Sciatic nerve (tissue), 2 donors: Measurements from ENCODE around the gene KLF15. TPM values are rescaled to one million over a fixed set of nuclear protein-coding genes. Genes with fewer than 3 reads are reported as not detected.
A peak's percentile ranks its signal among the peaks of the same experiment; 100 is the strongest.

Experiments
- ATAC-seq: fragments of 200-7000 bp; cut with Tn5 transposase; one replicate; pipeline ENCODE4 v1.9.1; 2020; ENCODE audit warnings: mild to moderate bottlenecking, moderate library complexity
- DNase-seq: peaks from one replicate; pipeline ENCODE4 v3.0.0-alpha.2; 2020; ENCODE audit warnings: low spot score
- intact Hi-C: fragments of 100-400 bp; cut with DNase I; formaldehyde crosslinking; loops from one replicate; pipeline ENCODE4 v1.14.2; 2022
- total RNA-seq: library from RNA; stranded (reverse); fragmentation: NEBNext Ultra II Directional; extraction: Animal tissue kit (Norgen Biotek cat#: 25700); gene quantifications from one replicate; pipeline ENCODE4 v1.2.1, GENCODE V29; 2021
- donor health status: DM: no; HTN: no; CAD: no.
- donor health status: DM: no; HTN: no; CAD: no.

Gene KLF15
- 22.7 TPM for total RNA-seq

GRCh38 chr3:126357295-126358037, at the start of gene KLF15:
KLF15 (minus strand) TSS chr3:126357408; CDS start chr3:126352922, 4,486 bp downstream.
- intact Hi-C loops, result loop anchor here (2.0 kb wide), 1 partner anchor 31 kb away; no protein-coding TSS in a partner anchor
- DNase-seq, result peak; percentile 92
- peak; percentile 76 for ATAC-seq

DNA sequence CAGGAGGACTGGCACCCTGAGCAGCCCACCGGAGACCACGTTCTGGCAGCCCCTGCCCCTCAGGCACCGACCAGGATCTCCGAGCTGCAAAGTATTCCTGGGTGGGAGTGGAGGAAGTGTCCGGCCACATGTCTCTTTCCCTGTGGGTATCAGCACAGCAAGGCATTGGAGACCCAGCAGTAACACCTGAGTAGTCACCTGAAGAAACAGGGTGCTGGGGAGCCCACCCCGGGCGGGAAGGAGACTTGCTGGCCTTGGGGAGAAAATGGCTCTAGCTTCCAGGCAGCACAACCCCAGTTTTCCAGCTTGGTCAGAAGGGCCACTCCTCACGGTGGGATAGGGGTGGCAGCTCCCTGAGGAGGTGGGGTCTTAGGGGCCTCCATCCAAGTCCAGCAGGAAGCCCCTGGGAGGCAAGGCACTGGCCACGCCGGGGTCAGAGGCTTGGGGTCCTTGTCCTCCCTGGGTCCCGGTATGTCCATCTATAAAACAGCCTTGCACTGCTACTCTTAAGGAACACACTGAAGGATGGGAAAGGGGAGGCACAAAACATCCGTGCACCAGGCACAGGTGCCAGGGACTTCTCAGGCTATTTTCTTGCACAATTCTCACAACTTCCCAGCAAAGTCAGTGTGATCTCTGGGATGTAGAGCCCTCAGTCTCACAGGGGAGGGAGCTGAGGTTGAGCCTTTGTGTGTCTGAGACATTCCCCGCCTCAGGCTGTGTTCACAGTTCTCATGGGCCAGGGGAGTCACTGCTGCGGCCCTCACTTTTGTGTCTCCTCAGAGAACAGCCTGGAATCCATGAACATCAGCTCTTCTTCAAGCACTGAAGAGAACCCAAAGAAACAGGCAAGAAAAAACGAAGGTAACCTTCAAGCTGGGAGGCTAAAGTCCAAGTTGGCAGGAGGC, 49.4 kb upstream of the KLF15 start:
- ATAC-seq (no peak), DNase-seq (no peak)
- intact Hi-C loops, result no loop called here

- no peak for DNase-seq
- intact Hi-C loops, result no loop called here
- ATAC-seq, result no peak
Measured at GRCh38 chr3:126402666-126403302, 45.6 kb upstream of the KLF15 start.

DNA sequence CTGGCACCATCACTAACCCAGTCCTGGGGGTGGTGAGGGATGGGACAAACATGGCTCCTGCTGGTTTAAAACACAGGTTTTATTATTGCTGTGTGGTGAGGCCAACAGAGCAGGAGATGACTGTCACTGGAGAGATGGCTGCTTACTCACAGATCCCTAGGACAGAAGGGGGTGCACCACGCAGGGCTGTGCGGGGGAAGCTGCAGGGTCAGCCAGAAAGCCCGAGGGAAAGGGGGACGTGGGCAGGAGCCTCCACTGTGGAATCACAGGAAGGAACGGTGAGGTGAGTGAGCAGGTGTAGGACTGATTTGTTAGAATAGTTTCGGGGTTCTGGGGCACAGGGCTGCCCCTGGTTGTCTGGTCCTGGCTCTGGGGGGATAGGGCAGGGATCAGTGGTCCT, 45.0 kb upstream of the KLF15 start:
- intact Hi-C loops, result no loop called here
- no peak for ATAC-seq
- DNase-seq, result no peak

- intact Hi-C loops, result no loop called here
- no peak for DNase-seq
Measured at GRCh38 chr3:126401611-126402160, 44.5 kb upstream of the KLF15 start.

GRCh38 chr3:126399756-126400155, 42.5 kb upstream of the KLF15 start:
- no peak for ATAC-seq
- DNase-seq, result peak; percentile 13
- intact Hi-C loops, result no loop called here

More at GRCh38 chr3:126401611-126402160, 44.5 kb upstream of the KLF15 start:
- ATAC-seq, result no peak

- DNase-seq (no peak), ATAC-seq (no peak)
- intact Hi-C loops, result no loop called here
Measured at GRCh38 chr3:126399351-126399735, 42.1 kb upstream of the KLF15 start.

DNA sequence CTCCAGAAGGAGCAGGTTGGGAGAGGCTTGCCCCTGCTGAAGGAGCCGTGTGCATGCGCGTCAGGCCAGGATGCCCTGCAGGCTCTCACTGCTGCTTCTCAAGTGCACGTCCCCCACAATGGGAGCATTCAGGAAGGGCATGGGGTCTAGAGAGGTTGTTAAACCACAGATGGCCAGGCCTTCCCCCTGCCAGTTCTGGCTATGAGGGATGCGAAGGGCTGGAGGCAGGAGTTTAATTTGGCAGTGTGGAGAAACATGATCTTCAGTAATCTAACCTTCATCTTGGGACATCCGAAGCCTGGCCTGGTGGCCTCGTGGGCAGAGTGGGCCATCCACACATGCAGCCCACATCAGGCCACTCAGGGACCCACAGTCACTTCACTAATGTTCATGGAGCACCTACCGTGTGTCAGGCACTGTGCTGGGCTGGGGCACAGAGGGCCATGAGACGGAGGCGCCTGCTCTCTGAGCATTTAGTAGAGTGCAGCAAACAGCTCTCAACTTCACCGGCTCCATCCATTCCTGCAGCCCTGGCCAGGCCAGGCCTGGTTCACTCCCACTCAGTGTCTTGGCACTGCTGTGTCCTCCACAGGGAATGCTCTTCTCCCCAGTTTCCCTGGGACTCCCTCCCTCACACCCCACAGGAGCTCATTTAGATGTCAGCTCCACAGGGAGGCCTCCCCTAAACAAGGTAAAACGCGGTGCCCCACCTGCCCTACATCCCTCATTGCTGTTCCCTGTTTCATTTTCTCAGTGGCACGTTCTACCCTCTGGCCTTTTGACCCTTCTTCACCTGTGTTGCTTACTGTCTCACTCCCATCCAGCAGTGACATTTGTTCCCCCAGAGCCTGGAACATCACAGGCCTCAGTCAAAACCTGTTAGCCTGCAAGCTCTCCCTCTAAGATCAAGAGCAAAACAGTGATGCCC, 41.5 kb upstream of the KLF15 start:
- ATAC-seq (no peak), DNase-seq (no peak)
- intact Hi-C loops, result no loop called here

- no peak for DNase-seq
- intact Hi-C loops, result no loop called here
- ATAC-seq, result no peak
Measured at GRCh38 chr3:126397610-126398422, 40.6 kb upstream of the KLF15 start.

GRCh38 chr3:126396536-126396935, 39.3 kb upstream of the KLF15 start:
- intact Hi-C loops, result no loop called here
- no peak for DNase-seq
- no peak for ATAC-seq

- ATAC-seq (no peak), DNase-seq (peak; percentile 44)
- intact Hi-C loops, result no loop called here
Measured at GRCh38 chr3:126395846-126396513, 38.8 kb upstream of the KLF15 start.

- intact Hi-C loops, result loop anchor here (5.0 kb wide), 2 partner anchors 138 to 263 kb away; no protein-coding TSS in a partner anchor
- no peak for DNase-seq
- ATAC-seq, result peak; percentile 8
Measured at GRCh38 chr3:126394977-126395321, 37.7 kb upstream of the KLF15 start.

DNA sequence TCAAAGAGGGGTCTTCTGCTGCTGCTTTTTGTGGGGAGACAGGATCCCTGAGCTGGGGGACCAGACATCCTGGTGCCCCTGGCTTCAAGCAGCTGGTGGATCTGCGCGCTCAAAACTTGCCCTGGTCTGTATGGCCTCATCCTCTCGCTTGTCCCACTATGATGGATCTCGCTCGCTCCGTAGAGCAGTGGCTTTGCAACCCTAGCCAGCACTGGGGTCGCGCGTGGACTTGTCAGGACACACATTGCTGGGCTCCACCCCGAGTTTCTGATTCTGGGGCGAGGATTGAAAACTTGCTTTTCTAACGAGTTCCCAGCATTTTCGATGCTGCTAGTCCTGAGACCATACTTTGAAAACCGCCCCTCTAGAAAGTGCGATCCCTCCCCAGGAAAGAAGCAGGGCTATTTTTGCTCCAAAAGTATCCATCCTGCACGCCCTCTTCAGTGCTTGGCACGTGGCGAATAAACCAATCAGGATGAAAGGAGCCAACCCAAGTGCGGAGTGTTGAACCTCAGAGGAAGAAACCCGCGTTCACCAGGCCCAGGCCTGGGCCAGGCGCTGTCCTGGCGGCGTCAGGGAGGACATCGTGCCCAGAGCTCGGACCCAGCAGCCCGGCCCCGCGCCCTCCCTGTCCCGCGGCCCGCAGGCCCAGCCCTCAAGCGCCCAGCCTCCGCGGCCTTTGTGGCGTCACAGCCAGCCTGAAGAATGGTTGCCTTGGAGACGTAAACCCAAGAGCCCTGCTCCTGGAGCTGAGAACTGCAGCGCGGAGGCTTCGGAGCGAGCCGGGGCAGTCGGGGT, 37.2 kb upstream of the KLF15 start, which contains the start of gene CFAP100:
Gene CFAP100, plus strand, starts transcription at position 731 of the 798 bp plus-strand sequence. CDS start 1,092 bp downstream, outside the sequence.
- intact Hi-C loops, result loop anchor here (5.0 kb wide), 2 partner anchors 137 to 262 kb away; no protein-coding TSS in a partner anchor
- ATAC-seq, result peak; percentile 90
- peak; percentile 73 for DNase-seq

- no peak for DNase-seq
- ATAC-seq, result no peak
- intact Hi-C loops, result loop anchor here (5.0 kb wide), 2 partner anchors 136 to 261 kb away; no protein-coding TSS in a partner anchor
Measured at GRCh38 chr3:126393563-126393962, 36.4 kb upstream of the KLF15 start.

DNA sequence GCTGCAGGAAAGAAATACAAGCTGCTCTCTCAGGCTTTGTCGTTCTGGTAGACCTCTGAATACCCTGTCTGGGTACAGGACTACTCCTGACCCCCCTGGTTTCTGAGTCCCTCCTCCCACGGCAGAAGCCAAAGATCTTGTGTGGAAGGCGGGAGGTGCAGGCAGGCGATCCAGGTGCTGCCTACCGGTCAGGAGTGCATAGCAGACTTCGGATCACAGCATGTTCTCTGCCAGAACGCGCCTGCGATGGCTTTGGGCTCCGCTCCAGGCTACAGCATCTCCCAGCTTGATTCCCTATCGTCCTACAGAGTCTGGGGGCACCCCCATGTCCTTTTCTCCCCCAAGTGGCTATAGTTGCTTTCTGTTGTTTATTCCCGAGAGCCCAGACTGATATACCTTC, 35.0 kb upstream of the KLF15 start:
- ATAC-seq (no peak), DNase-seq (no peak)
- intact Hi-C loops, result loop anchor here (5.0 kb wide), 2 partner anchors 135 to 260 kb away; no protein-coding TSS in a partner anchor

- ATAC-seq (no peak), DNase-seq (no peak)
- intact Hi-C loops, result loop anchor here (5.0 kb wide), 2 partner anchors 134 to 259 kb away; no protein-coding TSS in a partner anchor
Measured at GRCh38 chr3:126391631-126392030, 34.4 kb upstream of the KLF15 start.
